GM10248 (cell line): Measurements from ENCODE around the gene JMJD8.

Source experiments
- CTCF ChIA-PET: fragments of 300-600 bp; sonication (Branson Sonifier 250); formaldehyde crosslinking; extraction: SDS; loops from one replicate; lab custom pipeline; 2021; ENCODE audit warnings: antibody characterized with exemption; lab: Yijun Ruan, JAX
- POLR2A ChIA-PET: fragments of 350-650 bp; sonication (Branson Sonifier 250); formaldehyde crosslinking; extraction: SDS; loops from one replicate; lab custom pipeline; 2020; ENCODE audit warnings: antibody characterized with exemption; lab: Yijun Ruan, JAX
- DNase-seq: peaks from one replicate; pipeline ENCODE4 v3.0.0; 2012; ENCODE audit errors: extremely low spot score
- TF ChIP-seq, protein P1 (sequence below): IDR thresholded peaks from 2 replicates; pipeline ENCODE4 v1.5.1; 2012; ENCODE audit warnings: mild to moderate bottlenecking, low read depth; ENCODE audit errors: extremely low read depth, missing control alignments, control extremely low read depth

The JMJD8 gene

DNA sequence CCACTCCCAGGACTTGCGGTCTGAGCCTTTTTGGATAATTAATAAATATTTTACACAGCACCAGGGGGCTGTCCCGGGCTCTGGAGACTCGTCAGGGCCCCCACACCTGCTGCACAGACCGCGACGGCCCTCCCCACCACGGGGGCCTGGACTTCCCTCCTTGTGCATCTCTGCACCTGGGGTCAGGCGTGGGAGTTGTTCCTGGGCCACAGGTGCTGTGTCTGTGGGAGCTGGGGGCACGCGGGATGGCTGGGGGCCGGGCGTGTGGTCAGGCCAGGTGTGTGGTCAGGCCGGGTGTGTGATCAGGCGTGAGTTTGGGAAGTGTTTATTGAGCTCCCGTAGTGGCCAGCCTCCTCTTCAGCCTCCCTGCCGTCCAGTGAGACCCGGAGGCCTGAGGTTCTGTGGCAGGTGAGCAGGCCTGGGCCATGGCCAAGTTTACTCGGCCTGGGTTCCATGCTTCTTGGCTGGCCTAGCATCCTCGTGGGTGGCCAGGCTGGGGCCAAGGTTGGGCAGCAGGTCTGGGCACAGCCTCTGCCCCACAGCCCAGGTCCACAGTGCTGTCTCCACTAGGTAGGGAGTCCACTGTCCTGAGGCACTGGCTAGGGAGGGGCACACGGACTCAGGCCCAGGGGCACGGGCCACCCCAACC, 5.8 kb downstream of the JMJD8 start:
- POLR2A ChIA-PET, result no interaction called here
- TF ChIP-seq, protein P1, sequence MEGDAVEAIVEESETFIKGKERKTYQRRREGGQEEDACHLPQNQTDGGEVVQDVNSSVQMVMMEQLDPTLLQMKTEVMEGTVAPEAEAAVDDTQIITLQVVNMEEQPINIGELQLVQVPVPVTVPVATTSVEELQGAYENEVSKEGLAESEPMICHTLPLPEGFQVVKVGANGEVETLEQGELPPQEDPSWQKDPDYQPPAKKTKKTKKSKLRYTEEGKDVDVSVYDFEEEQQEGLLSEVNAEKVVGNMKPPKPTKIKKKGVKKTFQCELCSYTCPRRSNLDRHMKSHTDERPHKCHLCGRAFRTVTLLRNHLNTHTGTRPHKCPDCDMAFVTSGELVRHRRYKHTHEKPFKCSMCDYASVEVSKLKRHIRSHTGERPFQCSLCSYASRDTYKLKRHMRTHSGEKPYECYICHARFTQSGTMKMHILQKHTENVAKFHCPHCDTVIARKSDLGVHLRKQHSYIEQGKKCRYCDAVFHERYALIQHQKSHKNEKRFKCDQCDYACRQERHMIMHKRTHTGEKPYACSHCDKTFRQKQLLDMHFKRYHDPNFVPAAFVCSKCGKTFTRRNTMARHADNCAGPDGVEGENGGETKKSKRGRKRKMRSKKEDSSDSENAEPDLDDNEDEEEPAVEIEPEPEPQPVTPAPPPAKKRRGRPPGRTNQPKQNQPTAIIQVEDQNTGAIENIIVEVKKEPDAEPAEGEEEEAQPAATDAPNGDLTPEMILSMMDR, result no peak
- no peak for DNase-seq
- CTCF ChIA-PET, result interaction anchor here (1.2 to 4.6 kb wide), 2 partner anchors 10 to 43 kb away, joined by 3 to 28 read pairs; partner anchors contain the start of genes ANTKMT and RHOT2

DNA sequence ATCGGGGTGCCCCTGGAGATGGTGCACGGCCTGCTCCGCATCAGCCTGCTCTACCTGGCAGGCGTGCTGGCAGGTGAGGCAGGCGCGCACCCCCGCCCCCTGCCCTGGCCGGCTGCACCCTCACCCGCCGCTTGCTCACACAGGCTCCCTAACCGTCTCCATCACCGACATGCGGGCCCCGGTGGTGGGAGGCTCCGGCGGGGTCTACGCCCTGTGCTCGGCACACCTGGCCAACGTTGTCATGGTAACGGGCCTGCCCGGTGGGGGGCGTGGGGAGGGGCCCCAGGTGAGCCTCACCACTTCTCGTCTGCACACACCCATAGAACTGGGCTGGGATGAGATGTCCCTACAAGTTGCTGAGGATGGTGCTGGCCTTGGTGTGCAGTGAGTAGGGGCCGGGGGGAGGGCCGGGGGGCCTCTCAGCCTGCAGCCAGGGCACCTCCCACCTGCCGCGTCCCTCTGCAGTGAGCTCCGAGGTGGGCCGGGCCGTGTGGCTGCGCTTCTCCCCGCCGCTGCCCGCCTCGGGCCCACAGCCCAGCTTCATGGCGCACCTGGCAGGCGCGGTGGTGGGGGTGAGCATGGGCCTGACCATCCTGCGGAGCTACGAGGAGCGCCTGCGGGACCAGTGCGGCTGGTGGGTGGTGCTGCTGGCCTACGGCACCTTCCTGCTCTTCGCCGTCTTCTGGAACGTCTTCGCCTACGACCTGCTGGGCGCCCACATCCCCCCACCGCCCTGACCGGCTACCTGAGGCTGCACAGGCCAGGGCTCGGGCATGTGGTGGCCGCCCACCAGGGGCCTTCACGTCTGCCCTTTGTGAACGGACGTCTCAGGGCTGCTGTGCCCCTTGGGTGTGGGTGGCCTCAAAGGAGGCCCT, 6.6 kb downstream of the JMJD8 start:
- CTCF ChIA-PET, result interaction anchor here (0.7 to 4.6 kb wide), 3 partner anchors 10 to 44 kb away, joined by 3 to 28 read pairs (median 3); partner anchors contain the start of genes ANTKMT, RHOT2 and WDR90
- no peak for DNase-seq
- TF ChIP-seq, protein P1, result no peak
- POLR2A ChIA-PET, result no interaction called here

DNA sequence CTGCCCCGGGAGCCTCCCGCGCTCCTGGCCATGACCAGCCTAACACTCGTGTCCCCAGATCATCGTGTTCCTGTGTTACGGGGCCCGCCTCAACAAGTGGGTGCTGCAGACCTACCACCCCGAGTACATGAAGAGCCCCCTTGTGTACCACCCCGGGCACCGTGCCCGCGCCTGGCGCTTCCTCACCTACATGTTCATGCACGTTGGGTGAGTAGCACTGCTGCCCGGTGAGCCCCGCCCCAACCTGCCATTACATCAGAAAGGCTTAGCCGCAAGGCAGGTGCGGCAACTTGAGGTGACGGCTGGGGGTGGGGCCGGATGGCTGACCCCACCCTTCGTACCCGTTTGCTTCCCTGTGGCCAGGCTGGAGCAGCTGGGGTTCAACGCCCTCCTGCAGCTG, 7.2 kb downstream of the JMJD8 start:
- POLR2A ChIA-PET, result no interaction called here
- CTCF ChIA-PET, result interaction anchor here (0.7 to 1.4 kb wide), 3 partner anchors 10 to 29 kb away, joined by 3 to 4 read pairs (median 3); partner anchors contain the start of gene WDR90
- DNase-seq, result no peak
- TF ChIP-seq, protein P1, result no peak

DNA sequence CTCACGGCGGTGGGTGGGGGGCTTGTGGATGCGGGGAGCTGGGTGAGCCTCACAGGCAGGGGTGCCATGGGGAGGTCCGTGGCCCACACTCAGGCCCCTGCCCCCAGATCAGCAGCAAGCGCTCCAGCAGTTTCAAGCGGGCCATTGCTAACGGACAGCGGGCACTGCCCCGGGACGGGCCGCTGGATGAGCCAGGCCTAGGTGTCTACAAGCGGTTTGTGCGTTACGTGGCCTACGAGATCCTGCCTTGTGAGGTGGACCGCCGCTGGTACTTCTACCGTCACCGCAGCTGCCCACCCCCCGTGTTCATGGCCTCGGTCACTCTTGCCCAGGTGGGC, 7.6 kb downstream of the JMJD8 start:
- TF ChIP-seq, protein P1, result no peak
- no peak for DNase-seq
- CTCF ChIA-PET, result interaction anchor here (1.3 to 1.4 kb wide), 2 partner anchors 9 to 28 kb away, joined by 3 to 4 read pairs; no protein-coding TSS in a partner anchor
- POLR2A ChIA-PET, result no interaction called here

DNA sequence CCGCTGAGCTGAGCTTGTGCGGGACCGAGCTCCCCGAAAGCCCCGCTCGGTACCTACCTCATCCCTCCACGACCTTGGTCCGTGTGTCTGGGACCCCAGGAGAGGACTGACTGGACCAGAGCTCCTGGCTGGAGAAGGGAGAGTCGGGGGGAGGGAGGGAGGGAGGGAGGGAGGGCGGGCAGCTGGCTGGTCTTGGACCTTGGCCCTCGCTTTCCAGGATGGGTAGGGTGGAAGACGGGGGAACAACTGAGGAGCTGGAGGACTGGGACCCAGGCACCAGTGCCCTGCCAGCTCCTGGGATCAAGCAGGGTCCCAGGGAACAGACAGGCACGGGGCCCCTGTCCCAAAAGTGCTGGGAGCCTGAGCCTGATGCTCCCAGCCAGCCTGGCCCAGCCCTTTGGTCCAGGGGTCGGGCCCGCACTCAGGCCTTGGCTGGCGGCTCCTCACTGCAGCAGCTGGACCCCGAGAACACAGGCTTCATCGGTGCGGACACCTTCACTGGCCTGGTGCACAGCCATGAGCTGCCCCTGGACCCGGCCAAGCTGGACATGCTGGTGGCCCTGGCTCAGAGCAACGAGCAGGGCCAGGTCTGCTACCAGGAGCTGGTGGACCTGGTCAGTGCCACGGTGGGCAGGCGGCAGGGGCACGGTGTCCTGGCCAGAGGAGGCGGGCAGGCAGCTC, 8.1 kb downstream of the JMJD8 start:
- ChIA-PET CTCF (interaction anchor here (1.0 to 1.6 kb wide), 5 partner anchors 8 to 28 kb away, joined by 3 to 5 read pairs (median 4); partner anchors contain the start of gene JMJD8), POLR2A (no interaction called here)
- TF ChIP-seq, protein P1, result no peak
- DNase-seq, result no peak
